HCEC 1CT (cell line): Measurements from ENCODE around the gene COL4A5.
"Not testable (repeated sequence)": the region's sequence is repeated elsewhere in the genome, so short reads cannot be mapped to it uniquely, and the experiment has no call there.

ENCODE experiments used
- DNase-seq: peaks from one replicate; pipeline ENCODE4 v3.0.0-alpha.2; 2017

The COL4A5 gene

GRCh38 chrX:108439426-108439942, at the start of gene COL4A5:
TSS of gene COL4A5 (plus strand) at chrX:108439838. CDS start at chrX:108440126, 288 bp downstream.
- DNase-seq = peak; percentile 90

- not testable (repeated sequence) for DNase-seq
Measured at GRCh38 chrX:108390976-108391717, 48.5 kb upstream of the COL4A5 start.

DNA sequence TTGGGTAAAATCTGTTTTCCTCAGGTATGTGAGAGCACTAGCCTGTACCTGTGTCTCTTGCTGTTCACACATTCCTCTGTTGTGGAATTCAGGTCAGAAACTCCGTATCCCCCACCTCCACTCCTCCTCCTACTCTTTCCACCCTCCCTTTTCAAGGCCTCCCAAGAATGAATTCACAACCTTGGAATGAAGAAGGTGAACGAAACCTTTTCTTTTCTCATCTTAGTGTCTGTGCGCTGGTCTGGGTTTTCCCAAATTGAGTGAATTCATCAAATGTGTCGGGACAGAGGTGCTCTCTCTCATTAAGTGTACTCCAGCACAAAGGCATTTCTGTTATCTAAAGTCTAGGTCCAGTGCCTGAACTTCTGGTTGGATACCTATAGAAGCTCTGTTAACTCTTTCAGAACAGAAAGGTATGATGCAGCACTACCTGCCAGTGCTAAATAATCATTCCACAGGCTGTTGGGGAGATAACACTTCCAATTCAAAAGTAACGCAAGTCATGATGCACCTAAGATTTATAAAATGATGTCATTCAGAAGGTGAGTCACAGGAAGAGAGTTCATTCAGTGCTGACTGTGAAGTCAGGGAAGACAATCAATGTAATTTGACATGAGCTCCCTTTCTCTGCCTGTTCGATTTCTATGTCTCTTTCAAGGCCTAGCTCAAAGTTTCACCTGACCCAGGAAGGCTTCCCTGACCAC, 43.3 kb upstream of the COL4A5 start:
- peak; percentile 46 for DNase-seq

GRCh38 chrX:108396986-108397385, 42.7 kb upstream of the COL4A5 start:
- no peak for DNase-seq

GRCh38 chrX:108397627-108398391, 41.8 kb upstream of the COL4A5 start:
- DNase-seq = peak; percentile 64

- peak; percentile 29 for DNase-seq
Measured at GRCh38 chrX:108399418-108400165, 40.0 kb upstream of the COL4A5 start.

DNA sequence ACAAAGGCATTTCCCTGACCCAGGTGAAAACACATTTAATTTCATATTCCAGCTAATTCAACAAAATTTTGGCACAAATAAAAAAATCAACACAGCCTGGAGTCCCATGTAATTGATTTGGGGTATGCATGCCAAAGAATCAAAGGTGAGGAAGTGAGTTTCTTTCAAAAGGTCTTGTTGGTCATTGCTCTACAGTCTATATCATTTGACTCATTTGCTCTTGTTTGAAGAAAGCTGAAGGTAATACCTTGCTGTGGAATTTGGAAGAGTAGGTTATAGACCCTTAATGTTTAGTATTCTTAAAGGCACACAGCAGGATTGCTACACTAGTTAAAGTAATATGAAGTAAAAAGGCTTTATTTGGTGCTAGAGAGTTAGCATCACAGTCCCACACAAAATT, 26.9 kb upstream of the COL4A5 start:
- no peak for DNase-seq

DNA sequence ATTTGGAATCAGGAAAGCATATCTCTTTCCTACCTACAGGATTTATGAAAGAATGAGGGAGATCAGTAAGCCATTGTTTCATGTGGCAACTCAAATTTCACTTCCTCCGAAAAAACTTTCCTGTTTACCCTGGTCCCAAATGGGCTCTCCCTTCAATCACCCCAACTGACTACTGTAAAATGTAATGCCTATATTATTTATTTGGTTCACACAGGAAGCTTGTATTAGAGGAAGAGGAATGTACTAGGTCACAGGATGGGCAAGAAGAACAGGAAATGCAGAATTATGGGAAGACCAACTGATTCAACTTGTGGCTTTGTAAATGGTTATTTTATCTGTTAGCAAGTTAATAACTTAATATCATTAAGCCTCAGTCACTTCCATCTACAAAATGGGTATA, 24.5 kb upstream of the COL4A5 start:
- DNase-seq = no peak

DNA sequence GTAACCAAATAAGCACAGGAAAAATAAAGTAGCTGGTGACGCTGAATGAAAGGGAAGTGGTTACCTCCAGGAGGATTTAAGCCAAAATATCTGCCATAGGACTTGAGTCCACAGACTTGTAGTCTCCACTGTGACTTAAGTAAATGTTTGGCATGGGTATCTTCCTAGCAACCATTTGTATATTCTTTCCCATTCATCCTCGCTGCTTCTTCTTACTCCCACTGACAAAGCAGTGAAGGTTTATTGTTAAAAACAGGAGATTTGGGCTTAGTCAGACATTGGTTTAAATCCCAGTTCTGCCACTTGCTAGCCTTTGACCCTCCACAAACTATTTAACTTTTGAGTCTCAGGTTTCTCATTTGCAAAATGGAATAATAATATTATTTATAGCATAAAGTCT, 23.7 kb upstream of the COL4A5 start:
- DNase-seq = no peak

GRCh38 chrX:108417257-108417656, 22.4 kb upstream of the COL4A5 start:
- DNase-seq = no peak

DNA sequence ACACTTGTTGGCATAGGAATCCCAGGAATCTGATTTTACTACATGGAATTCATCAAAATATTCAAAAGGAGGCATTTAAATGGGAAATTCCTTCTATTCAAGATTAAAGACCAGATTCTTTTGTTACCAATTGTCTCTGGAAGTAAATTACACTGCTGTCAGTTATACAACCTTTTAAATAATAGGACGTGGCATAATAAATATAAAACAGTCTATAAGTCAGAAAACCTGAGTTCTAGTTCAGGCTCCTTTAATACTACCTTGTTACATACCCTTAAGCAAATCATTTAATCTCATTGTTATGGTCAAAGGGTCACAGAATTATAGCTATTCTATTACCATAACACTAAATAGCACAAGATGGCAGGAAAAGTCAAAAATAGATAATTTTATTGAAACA, 20.2 kb upstream of the COL4A5 start:
- DNase-seq = no peak

DNA sequence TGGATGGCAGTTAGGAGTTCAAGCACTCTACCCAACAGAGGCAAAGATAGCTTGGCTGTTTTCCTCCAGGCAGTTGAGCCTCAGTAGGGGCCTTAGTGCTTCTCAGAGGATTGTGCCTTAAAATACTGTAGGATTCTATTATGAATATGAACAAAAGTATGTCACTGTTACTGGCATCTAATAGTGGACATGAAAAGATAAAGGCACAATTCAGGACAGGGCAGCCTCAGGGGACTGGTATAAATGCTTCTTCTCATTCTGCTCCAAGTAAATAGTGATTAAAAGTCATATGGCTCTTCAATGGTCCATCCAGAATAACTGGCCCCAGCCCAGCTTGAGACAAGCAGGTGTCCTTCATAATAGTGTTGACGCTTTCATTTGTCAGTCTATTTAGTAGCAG, 19.2 kb upstream of the COL4A5 start:
- DNase-seq = no peak

DNA sequence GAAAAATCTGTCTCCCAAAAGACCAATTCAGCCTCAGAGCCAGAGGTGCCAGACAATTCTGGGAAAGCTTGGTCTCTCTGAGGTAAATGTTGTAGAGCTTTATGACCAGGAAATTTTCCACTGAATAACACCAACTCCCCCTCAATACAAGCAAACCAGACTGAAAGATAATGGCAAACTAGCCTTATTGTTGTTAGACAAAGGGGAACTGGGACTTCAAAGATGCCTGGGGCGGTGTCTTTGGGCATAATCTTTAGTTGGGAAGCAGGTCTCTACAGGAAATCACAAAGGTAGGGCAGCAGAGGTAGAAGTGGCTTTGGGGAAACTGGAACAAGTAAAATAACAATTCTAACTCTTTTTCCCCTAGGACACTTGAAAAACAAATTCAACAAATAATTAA, 13.4 kb upstream of the COL4A5 start:
- DNase-seq = no peak

DNA sequence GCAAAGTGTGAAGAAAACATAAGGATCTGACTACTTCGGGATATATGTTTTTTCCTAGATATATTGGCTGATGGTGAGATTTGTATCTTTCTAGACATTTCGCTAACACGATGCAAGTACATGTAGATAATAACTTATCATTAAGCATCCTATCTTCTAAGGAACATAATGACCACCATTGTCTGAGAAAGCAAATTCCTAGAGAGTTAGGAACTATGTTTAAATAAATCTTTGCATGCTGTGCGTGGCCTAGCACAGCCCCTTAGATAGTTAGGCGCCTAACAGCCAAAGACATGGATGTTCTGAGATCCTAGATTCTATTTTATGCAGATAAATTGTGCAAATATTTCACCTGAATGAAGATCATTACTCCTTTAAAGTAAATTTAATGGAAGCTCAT, 4.4 kb upstream of the COL4A5 start:
- DNase-seq = no peak

- DNase-seq = no peak
Measured at GRCh38 chrX:108437349-108438109, 2.1 kb upstream of the COL4A5 start.

GRCh38 chrX:108438110-108438623, 1.5 kb upstream of the COL4A5 start, which contains the start of gene COL4A6:
TSS of gene COL4A6 (minus strand) at chrX:108438422. CDS start at chrX:108438196, 226 bp downstream.
- no peak for DNase-seq

GRCh38 chrX:108439961-108440696, 491 bp downstream of the COL4A5 start:
- DNase-seq = peak; percentile 15

DNA sequence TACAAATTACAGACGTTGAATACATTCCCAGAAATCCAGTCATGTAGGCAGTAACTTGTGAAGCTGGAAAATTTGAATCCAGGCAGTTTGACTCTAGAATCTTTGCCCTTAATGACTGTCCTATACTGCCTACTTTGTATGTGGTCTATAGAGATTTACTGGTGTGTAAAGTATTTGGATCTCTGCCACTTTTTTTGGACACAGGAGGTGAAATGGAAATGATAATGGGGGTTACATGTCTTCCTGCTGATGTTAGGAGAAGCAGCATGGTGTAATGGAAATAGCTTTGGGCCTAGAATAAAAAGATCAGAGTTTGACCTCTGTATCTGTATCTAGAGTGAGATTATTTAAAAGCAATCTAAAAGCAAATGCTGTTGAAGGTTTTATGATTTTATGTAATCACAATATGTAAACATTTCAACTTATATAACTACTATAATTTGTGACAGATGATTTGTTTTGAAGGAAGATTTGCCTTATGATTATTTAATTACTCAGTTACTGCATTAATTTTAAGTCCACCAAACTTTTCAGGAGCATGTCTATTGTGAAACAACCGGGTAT, 3.3 kb downstream of the COL4A5 start:
- DNase-seq = no peak

- DNase-seq = peak; percentile 43
Measured at GRCh38 chrX:108447303-108447702, 7.7 kb downstream of the COL4A5 start.

GRCh38 chrX:108453841-108454240, 14.2 kb downstream of the COL4A5 start:
- no peak for DNase-seq
